Activated CD4-positive, CD25-positive, alpha-beta regulatory T cell treated with anti-CD3 and anti-CD28 coated beads, Interleukin-2, amount 50 U/mL, for 16 hours (primary cell): ENCODE data around the gene SPECC1L.

Experiments
- DNase-seq: peaks from one replicate; pipeline ENCODE4 v3.0.0-alpha.2; 2020; ENCODE audit warnings: low read depth, low spot score

Gene SPECC1L

GRCh38 chr22:24322522-24322921 is 51.9 kb downstream of the SPECC1L start:
- DNase-seq = no peak

- no peak for DNase-seq
Observed at GRCh38 chr22:24323233-24323632, 52.6 kb downstream of the SPECC1L start.

DNA sequence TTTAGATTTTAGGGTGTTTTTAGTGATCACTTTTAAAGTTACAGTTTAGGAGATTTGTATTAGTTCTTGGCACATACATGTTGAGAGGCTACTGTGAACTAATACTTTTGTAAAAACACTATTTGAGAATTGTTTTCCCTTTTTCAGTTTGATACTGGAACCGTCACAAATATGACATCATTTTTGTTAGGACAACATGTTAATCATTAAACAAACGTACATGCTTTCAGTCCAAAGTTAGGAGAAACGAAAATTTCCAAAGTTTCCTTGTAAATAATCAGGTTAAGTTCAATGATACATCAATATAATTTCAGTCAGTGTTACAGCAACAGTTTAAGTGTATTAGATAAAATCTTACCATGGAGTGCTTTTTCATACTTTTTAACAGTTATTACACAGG is 53.1 kb downstream of the SPECC1L start:
- no peak for DNase-seq

DNA sequence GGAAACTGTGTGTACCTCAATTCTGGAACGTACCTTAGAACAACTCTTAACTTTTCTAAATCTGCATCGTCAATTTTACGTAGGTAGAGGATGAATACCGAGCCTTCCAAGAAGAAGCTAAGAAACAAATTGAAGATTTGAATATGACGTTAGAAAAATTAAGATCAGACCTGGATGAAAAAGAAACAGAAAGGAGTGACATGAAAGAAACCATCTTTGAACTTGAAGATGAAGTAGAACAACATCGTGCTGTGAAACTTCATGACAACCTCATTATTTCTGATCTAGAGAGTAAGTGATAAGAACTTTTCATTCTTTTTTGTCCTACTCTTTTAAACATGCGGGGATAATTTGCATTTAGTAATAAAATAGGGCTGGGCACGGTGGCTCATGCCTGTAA is 53.5 kb downstream of the SPECC1L start:
- DNase-seq = no peak

- no peak for DNase-seq
Observed at GRCh38 chr22:24325105-24325757, 54.6 kb downstream of the SPECC1L start.

GRCh38 chr22:24326266-24326665 is 55.6 kb downstream of the SPECC1L start:
- DNase-seq = no peak

DNA sequence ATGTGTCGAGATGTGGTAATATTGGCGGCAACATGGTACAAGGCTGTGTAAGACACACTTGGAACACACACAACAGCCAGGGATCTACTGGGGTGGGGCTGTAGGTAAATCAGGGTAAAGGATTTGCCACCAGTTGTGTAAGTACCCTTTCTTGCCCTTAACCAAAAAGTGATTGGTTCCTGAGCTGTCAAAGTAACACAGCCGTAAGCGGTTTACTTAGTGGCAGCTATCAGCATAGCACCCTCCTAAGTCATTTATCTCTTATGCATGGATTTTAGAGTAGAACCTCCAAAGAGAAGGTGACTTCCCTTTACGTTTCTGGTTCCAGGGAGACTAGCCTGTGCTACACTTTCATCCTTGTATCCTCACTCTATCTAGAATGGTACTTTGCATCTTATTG is 57.2 kb downstream of the SPECC1L start:
- DNase-seq = no peak

DNA sequence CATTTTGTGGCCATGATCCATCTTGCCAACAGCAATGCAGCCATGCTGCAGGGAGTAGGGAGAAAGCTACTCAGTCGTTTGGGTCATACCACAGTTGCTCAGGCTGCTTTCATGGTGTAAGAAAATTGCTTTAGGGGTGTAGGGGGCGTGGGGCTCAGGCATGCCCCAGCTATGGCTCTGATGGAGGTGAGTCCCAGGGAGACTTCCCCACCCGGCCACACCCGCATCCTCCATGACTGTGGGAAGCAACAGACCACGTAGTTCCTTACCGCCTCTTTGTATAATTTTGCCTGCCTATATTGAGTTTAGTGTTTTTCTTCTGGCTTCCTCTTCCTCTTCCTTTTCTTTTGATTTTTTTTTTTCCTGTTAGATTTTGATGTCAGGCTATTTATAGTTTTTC is 58.8 kb downstream of the SPECC1L start:
- DNase-seq = no peak

DNA sequence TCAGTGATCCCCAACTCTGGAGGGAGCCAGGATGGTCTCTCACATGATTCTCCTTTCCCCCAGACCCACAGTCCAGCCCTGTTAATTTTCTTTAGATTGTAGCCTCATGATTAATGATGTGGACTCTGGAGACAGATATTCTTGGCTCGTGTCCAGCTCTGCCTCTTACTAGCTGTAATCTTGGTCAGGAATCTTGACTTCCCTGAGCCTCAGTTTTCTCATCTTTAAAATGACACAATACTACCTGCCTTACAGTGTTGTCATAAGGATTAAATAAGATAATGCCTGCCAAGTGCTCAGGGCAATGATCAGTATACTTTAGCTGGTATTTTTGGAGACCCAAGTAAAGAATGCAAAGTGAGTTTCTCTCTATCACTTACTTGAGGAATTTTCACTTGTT is 60.0 kb downstream of the SPECC1L start:
- no peak for DNase-seq

DNA sequence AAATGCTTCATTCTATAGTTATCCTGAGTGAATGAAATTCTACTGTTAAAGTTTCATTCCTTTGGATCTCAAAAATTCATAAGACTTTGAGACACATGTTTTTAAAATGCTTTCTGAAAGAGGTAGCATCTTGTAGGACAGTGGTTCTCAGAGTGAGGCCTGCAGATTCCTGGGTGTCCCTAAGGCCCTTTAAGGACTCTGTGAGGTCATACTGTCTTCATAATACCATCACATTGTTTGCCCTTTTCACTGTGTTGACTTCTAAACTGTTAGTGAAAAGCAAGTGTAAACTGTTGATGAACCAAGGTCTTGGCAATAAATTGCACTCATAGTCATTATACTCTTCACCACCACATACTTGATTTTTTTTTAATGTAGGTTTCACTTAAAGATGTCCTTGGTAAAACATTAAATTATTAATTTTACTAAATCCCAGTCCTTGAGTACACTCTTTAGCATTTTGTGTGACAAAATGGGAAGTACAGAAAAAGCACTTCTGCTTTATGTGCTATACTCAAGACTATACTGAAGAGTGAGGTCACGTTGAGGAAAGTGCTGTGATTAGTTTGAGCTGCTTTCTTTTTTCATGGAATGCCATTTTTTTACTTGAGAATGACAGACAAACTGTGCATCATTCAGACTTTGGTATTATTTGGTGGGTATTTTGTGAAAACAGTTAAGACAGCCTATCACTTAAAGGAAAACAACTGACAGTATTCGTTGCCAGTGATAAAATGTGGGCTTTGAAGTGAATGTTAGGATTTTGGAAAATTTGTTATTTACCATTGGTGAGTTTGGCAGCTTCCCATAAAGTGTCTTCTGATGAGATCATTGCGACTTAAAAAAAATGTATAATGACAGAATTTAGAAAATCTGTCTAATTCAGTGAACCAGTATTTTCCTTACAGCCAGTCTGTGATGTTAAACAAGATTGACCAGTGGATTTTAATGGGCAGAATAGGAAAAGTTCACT is 61.1 kb downstream of the SPECC1L start:
- no peak for DNase-seq

- DNase-seq = no peak
Observed at GRCh38 chr22:24333301-24333700, 62.7 kb downstream of the SPECC1L start.

DNA sequence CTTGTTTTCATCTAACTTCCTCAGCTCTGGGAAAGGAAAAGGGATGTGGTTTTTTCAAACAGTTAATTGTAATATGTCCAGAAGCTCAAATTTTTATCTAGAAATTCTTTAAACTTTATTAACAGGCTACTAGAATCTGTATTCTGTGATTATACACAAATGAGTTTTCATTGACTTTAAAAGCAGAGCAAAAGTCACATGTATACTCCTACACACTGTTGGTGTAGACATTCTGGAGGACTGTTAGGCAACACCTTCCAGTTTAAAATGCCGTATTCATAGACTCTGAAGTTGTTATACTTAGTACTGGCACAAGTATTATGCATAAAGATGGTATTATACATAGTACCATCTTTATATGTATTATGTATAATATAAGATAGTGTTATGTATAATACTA is 64.9 kb downstream of the SPECC1L start:
- no peak for DNase-seq

- DNase-seq = no peak
Observed at GRCh38 chr22:24337894-24338645, 67.4 kb downstream of the SPECC1L start.

- no peak for DNase-seq
Observed at GRCh38 chr22:24338726-24339451, 68.3 kb downstream of the SPECC1L start.

GRCh38 chr22:24339452-24339747 is 68.8 kb downstream of the SPECC1L start:
- no peak for DNase-seq

GRCh38 chr22:24341627-24342026 is 71.0 kb downstream of the SPECC1L start:
- no peak for DNase-seq

GRCh38 chr22:24350627-24351026 is 80.0 kb downstream of the SPECC1L start:
- no peak for DNase-seq

DNA sequence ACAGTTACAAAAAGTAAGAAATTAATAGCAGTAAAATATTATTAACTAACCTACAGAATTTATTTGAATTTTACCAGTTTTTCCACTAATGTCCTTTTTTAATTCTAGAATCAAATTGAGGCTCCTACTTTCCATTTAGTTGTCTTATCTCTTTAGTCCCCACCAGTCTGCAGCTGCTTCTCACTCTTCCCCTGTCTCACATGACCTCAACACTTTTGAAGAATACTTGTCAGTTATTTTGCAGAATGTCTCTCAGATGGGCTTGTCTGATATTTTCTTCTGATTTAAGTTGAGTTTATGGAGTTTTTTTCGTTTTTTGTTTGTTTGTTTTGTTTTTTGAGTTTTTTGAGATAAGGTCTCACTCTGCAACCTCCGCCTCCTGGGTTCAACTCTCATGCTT is 82.5 kb downstream of the SPECC1L start:
- no peak for DNase-seq

- no peak for DNase-seq
Observed at GRCh38 chr22:24355574-24355973, 84.9 kb downstream of the SPECC1L start.

DNA sequence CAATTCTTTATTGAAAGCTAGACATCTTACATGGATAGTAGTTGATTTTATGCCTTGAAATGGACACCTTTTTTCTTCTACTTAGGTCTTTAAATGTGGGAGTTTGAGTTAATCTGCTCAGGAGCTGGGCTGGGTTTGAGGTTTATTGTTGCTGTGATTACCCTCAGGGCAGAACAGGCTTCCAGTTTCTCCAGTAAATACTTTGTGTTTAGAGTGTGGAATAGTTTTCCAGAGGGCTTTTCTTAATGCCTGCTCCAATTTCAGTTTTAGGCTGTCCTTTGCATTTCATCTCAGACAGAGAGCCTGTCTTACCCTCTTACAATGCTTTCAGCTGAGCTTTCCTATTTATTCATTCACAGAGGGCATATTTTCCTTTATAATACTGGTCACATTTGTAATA is 86.9 kb downstream of the SPECC1L start:
- DNase-seq = no peak

DNA sequence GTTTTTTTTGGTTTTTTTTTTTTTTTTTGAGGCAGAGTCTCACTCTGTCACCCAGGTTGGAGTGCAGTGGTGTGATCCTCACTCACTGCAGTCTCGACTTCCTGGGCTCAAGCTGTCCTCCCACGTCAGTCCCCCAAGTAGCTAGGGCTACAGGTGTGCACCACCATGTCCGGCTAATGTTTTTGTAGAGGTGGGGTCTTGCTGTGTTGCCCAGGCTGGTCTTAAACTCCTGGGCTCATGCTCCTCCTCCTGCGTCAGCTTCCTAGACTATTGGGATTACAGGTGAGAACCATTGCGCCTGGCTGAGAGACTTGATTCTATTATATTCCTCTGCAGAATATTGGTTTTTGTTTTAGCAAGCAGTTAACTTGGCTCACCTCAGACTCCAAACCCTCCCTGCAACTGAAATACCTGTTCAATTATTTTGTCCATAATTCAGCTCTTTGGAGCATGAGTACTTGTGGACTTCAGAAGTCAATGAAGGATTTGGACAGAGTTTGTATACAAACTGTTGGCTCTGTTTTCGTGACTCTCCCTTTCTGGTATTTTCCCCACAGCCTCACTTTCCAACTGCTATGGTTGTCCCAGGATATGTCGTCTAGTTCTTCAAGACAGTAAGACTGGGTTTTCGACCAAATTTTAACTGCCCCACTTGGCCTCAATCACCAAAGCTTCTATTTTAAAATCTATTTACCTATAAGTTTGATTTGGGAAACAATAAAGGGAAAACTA is 87.6 kb downstream of the SPECC1L start:
- DNase-seq = no peak
